Upper lobe of left lung (tissue), 6 donors: ENCODE data around the gene RNF213. TPM values are rescaled to one million over a fixed set of nuclear protein-coding genes. Genes with fewer than 3 reads are reported as not detected.

ENCODE experiments used
- ATAC-seq, 2 donors: fragments of 200-7000 bp; cut with Tn5 transposase; one replicate each; pipeline ENCODE4 v1.9.1; 2022; ENCODE audit warnings: mild to moderate bottlenecking in 2 of 2, moderate library complexity in 2 of 2; ENCODE audit not compliant: low FRiP score in 2 of 2
- DNase-seq, 2 donors: peaks; one replicate each; pipeline ENCODE4 v3.0.0-alpha.2; 2019 to 2020
- H3K27ac ChIP-seq, 4 donors: fragments of 200-600 bp; sonication (generic); one replicate each; pipeline ENCODE4 v1.5.1; 2016 to 2019
- H3K27me3 ChIP-seq, 4 donors: fragments of 200-600 bp; sonication (generic); one replicate each; pipeline ENCODE4 v1.5.1; 2017 to 2019
- H3K36me3 ChIP-seq, 4 donors: fragments of 200-600 bp; sonication (generic); one replicate each; pipeline ENCODE4 v1.5.1; 2016 to 2019
- H3K4me1 ChIP-seq, 4 donors: fragments of 200-600 bp; sonication (generic); one replicate each; pipeline ENCODE4 v1.5.1; 2018 to 2019
- H3K4me3 ChIP-seq, 4 donors: fragments of 200-600 bp; sonication (generic); one replicate each; pipeline ENCODE4 v1.5.1; 2017 to 2019; ENCODE audit warnings: mild to moderate bottlenecking in 2 of 4, moderate library complexity in 1 of 4
- H3K9me3 ChIP-seq, 4 donors: fragments of 200-600 bp; sonication (generic); one replicate each; pipeline ENCODE4 v1.5.1; 2018 to 2019
- CTCF ChIP-seq, 6 experiments: fragments of 450-650 bp in 4 of 6; fragments of 200-600 bp in 2 of 6; sonication (generic) in 2 of 6; IDR thresholded peaks; one replicate each; pipeline ENCODE4 v1.5.1; 2016 to 2019; ENCODE audit warnings: antibody characterized with exemption in 6 of 6
- EP300 ChIP-seq, 4 donors: sonication (generic); formaldehyde crosslinking; IDR thresholded peaks; one replicate each; pipeline ENCODE4 v1.5.1; 2017; ENCODE audit warnings: antibody characterized with exemption in 4 of 4, control low read depth in 2 of 4
- POLR2A ChIP-seq, 4 donors: fragments of 450-650 bp; IDR thresholded peaks; one replicate each; pipeline ENCODE4 v1.5.1; 2016 to 2017; ENCODE audit warnings: antibody characterized with exemption in 4 of 4, mild to moderate bottlenecking in 2 of 4
- POLR2AphosphoS5 ChIP-seq, 2 donors: sonication (generic); formaldehyde crosslinking; IDR thresholded peaks; one replicate each; pipeline ENCODE4 v1.5.1; 2017; ENCODE audit warnings: antibody characterized with exemption in 2 of 2
- WGBS, 2 donors: methylation state at CpG; one replicate each; pipeline ENCODE4 v1.1.5; 2017 to 2018; 5-methylcytosine and 5-hydroxymethylcytosine counted together
- total RNA-seq, 6 donors: library from RNA; depleted of rRNA in 4 of 6; stranded (reverse); fragments of >200 nt in 4 of 6; gene quantifications; one replicate each; pipeline versions ENCODE4 v1.1.0 to v1.2.1, GENCODE V29; 2016 to 2021
- donor health status: DM: no; HTN: no; CAD: no; lungs with moderate emphysema.
- donor health status: DM: no; HTN: yes; CAD: no; lungs with severe emphysema.

RNF213 gene
- total RNA-seq, 6 donors from 2014 or later: 135 to 619 (median 207) TPM

GRCh38 chr17:80213643-80213975 is 47.0 kb upstream of the RNF213 start:
- peaks cover 4 to 97% (median 66%) of the 10 kb centered on the region in 4 donors for H3K36me3 ChIP-seq
- ATAC-seq: no peak
- no peaks in the 10 kb centered on the region for H3K27me3 ChIP-seq
- DNase-seq: peak in 1 of 2 donors; percentile 68
- peaks cover 2 to 8% (median 8%) of the 10 kb centered on the region in 4 donors for H3K4me1 ChIP-seq
- H3K27ac ChIP-seq: peak overlapping the region in 3 of 4 donors; percentile 1 to 73 (median 40)
- TF ChIP-seq POLR2A (IDR thresholded peaks at IDR 0.05): no peak
- TF ChIP-seq CTCF (IDR thresholded peaks at IDR 0.05): no peak
- no peak for TF ChIP-seq POLR2AphosphoS5 (IDR thresholded peaks at IDR 0.05)
- TF ChIP-seq EP300 (IDR thresholded peaks at IDR 0.05): no peak
- H3K4me3 ChIP-seq: no peak overlapping the region
- H3K9me3 ChIP-seq: no peaks in the 10 kb centered on the region
- WGBS, 2 donors: 96 to 100% methylated on average over 9 to 17 of the region's 17 CpGs

GRCh38 chr17:80214012-80214877 is 46.4 kb upstream of the RNF213 start:
- Histone ChIP-seq H3K27me3 (no peaks in the 10 kb centered on the region), H3K9me3 (no peaks in the 10 kb centered on the region), H3K4me3 (no peak overlapping the region), H3K27ac (peak overlapping the region in 1 of 4 donors; percentile 73), H3K4me1 (peaks cover 9 to 14% (median 13%) of the 10 kb centered on the region in 4 donors), H3K36me3 (peaks cover 4 to 91% (median 63%) of the 10 kb centered on the region in 4 donors)
- 91 to 94% methylated on average over 37 to 42 of the region's 48 CpGs for WGBS, 2 donors
- DNase-seq (peak in 1 of 2 donors; percentile 50), ATAC-seq (no peak)
- TF ChIP-seq CTCF (IDR thresholded peaks at IDR 0.05) (no peak), EP300 (IDR thresholded peaks at IDR 0.05) (no peak), POLR2AphosphoS5 (IDR thresholded peaks at IDR 0.05) (no peak), POLR2A (IDR thresholded peaks at IDR 0.05) (no peak)

- WGBS, 2 donors: 93 to 98% methylated on average over 14 to 17 of the region's 17 CpGs
- Histone ChIP-seq H3K27me3 (no peaks in the 10 kb centered on the region), H3K36me3 (peaks cover 4 to 85% (median 58%) of the 10 kb centered on the region in 4 donors), H3K4me1 (peaks cover 13 to 20% (median 15%) of the 10 kb centered on the region in 4 donors), H3K9me3 (no peaks in the 10 kb centered on the region), H3K27ac (no peak overlapping the region), H3K4me3 (no peak overlapping the region)
- TF ChIP-seq CTCF (IDR thresholded peaks at IDR 0.05) (no peak), POLR2A (IDR thresholded peaks at IDR 0.05) (no peak), EP300 (IDR thresholded peaks at IDR 0.05) (no peak), POLR2AphosphoS5 (IDR thresholded peaks at IDR 0.05) (no peak)
- DNase-seq (peak in 1 of 2 donors; percentile 71), ATAC-seq (no peak)
These were observed 45.8 kb upstream of the RNF213 start for GRCh38 chr17:80214878-80215210.

- no peak overlapping the region for H3K4me3 ChIP-seq
- TF ChIP-seq POLR2A (IDR thresholded peaks at IDR 0.05): no peak
- no peak for TF ChIP-seq POLR2AphosphoS5 (IDR thresholded peaks at IDR 0.05)
- no peak for TF ChIP-seq CTCF (IDR thresholded peaks at IDR 0.05)
- no peak for TF ChIP-seq EP300 (IDR thresholded peaks at IDR 0.05)
- no peaks in the 10 kb centered on the region for H3K27me3 ChIP-seq
- H3K27ac ChIP-seq: no peak overlapping the region
- no peak for ATAC-seq
- H3K9me3 ChIP-seq: no peaks in the 10 kb centered on the region
- DNase-seq: peak in 1 of 2 donors; percentile 67
- H3K36me3 ChIP-seq: peaks cover 4 to 65% (median 40%) of the 10 kb centered on the region in 4 donors
- WGBS, 2 donors: 93 to 95% methylated on average over 30 to 39 of the region's 40 CpGs
- H3K4me1 ChIP-seq: peaks cover 23 to 35% (median 25%) of the 10 kb centered on the region in 4 donors
These were observed 43.9 kb upstream of the RNF213 start for GRCh38 chr17:80216473-80217456.
